ENCODE results near the gene KRT27. TPM values are rescaled to one million over a fixed set of nuclear protein-coding genes. Genes with fewer than 3 reads are reported as not detected.

KRT27 gene
- total RNA-seq, 1 experiment from 2014 or later, result not detected

DNA sequence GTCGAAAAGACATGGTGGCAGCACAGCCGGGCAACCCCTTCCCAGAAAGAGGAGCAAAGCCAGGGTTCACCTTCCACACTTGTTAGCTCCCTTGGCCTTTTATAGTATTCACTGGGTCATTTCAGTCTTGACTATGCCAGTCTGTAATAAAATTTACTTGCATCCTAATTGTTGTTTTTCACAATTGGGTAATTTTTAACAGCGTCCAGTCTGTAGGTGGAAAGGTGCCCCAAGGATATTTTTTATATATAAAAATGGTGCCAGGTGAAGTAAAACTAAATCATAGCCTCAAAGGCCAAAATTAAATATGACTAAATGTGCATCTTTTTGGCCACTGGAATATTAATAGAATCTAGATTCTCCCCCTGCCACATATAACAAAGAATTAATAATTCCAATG is 10.2 kb downstream of the KRT27 start, which contains the start of gene KRT26:
Gene KRT26 (minus strand): TSS at position 101 of the 400 bp plus-strand sequence. CDS start 88 bp downstream, at position 13.
- no peaks in the 10 kb centered on the region for H3K9me3 ChIP-seq (ENCODE audit: low read length)
- TF ChIP-seq EZH2phosphoT487 (IDR thresholded peaks at IDR 0.05; ENCODE audit: borderline replicate concordance, low read length) (no peak), EZH2 (IDR thresholded peaks at IDR 0.05; ENCODE audit: low read length, unreplicated experiment) (no peak)
- TF ChIP-seq, protein P1, sequence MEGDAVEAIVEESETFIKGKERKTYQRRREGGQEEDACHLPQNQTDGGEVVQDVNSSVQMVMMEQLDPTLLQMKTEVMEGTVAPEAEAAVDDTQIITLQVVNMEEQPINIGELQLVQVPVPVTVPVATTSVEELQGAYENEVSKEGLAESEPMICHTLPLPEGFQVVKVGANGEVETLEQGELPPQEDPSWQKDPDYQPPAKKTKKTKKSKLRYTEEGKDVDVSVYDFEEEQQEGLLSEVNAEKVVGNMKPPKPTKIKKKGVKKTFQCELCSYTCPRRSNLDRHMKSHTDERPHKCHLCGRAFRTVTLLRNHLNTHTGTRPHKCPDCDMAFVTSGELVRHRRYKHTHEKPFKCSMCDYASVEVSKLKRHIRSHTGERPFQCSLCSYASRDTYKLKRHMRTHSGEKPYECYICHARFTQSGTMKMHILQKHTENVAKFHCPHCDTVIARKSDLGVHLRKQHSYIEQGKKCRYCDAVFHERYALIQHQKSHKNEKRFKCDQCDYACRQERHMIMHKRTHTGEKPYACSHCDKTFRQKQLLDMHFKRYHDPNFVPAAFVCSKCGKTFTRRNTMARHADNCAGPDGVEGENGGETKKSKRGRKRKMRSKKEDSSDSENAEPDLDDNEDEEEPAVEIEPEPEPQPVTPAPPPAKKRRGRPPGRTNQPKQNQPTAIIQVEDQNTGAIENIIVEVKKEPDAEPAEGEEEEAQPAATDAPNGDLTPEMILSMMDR (conservative IDR thresholded peaks at IDR 0.05; ENCODE audit: low read depth, low read length), result no peak
- DNase-seq, result no peak
- H3K4me3 ChIP-seq (ENCODE audit: low read length), result no peak within 1 kb of the TSS
- H3K36me3 ChIP-seq (ENCODE audit: low read depth, low read length), result no peaks in the 10 kb centered on the region
- no peaks in the 10 kb centered on the region for H3K9me2 ChIP-seq (replicated peaks; ENCODE audit: low read length)
- H3K9ac ChIP-seq (ENCODE audit: low read length), result no peak within 1 kb of the TSS
- H3K4me1 ChIP-seq (ENCODE audit: insufficient read depth, low read length), result no peaks in the 10 kb centered on the region
- no peak within 1 kb of the TSS for H3K4me2 ChIP-seq (ENCODE audit: low read length)
- ChIA-PET CTCF (no interaction called here), POLR2A (ENCODE audit: unreplicated experiment) (no interaction called here)
- no peaks in the 10 kb centered on the region for H3K79me2 ChIP-seq (ENCODE audit: low read length)
- intact Hi-C loops (cut with micrococcal nuclease), result no loop called here
- no peak for ATAC-seq
- BruUV-seq (replicated peaks), result no TSS peak
- no peaks in the 10 kb centered on the region for H3F3A ChIP-seq (ENCODE audit: low read length, unreplicated experiment)
- no peak within 1 kb of the TSS for H2AFZ ChIP-seq (ENCODE audit: low read length)
- no peak within 1 kb of the TSS for H3K27ac ChIP-seq (ENCODE audit: low read length)
- H3K27me3 ChIP-seq (ENCODE audit: low read length), result peaks cover 9% of the 10 kb centered on the region
- no peaks in the 10 kb centered on the region for H4K20me1 ChIP-seq (ENCODE audit: low read length)

DNA sequence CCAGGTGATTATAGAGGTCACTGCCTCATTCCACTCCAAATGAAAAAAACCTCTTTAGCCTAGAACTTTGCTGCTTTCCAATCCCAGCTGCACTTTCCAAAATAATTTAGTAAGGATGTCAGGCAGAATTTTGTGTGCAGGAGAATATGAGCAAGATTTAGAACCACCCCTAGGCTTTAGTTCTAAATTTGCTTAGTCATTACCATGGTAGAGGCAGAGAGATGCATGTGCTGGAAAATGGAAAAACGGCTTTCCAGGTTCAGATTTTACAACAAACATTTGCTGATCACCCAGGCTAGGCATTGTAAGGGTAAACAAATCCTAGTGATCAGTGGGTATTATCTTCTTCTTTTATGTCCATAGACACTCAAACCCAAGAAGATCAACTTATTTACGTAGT is 16.7 kb downstream of the KRT27 start:
- ChIA-PET POLR2A (ENCODE audit: unreplicated experiment) (no interaction called here), CTCF (no interaction called here)
- no peaks in the 10 kb centered on the region for H3K9me2 ChIP-seq (replicated peaks; ENCODE audit: low read length)
- no peak for TF ChIP-seq EZH2 (IDR thresholded peaks at IDR 0.05; ENCODE audit: low read length, unreplicated experiment)
- no peak overlapping the region for H3K9ac ChIP-seq (ENCODE audit: low read length)
- no peaks in the 10 kb centered on the region for H3K79me2 ChIP-seq (ENCODE audit: low read length)
- H3F3A ChIP-seq (ENCODE audit: low read length, unreplicated experiment), result no peaks in the 10 kb centered on the region
- BruUV-seq (replicated peaks), result no TSS peak
- no peaks in the 10 kb centered on the region for H4K20me1 ChIP-seq (ENCODE audit: low read length)
- no peak overlapping the region for H3K4me2 ChIP-seq (ENCODE audit: low read length)
- H2AFZ ChIP-seq (ENCODE audit: low read length), result no peak overlapping the region
- intact Hi-C loops (cut with micrococcal nuclease), result no loop called here
- no peaks in the 10 kb centered on the region for H3K4me1 ChIP-seq (ENCODE audit: insufficient read depth, low read length)
- no peak overlapping the region for H3K4me3 ChIP-seq (ENCODE audit: low read length)
- H3K27ac ChIP-seq (ENCODE audit: low read length), result no peak overlapping the region
- ATAC-seq (no peak), DNase-seq (no peak)
- H3K9me3 ChIP-seq (ENCODE audit: low read length), result peaks cover 9% of the 10 kb centered on the region; the same call in 1 of the 2 replicates
- no peaks in the 10 kb centered on the region for H3K27me3 ChIP-seq (ENCODE audit: low read length)
- no peaks in the 10 kb centered on the region for H3K36me3 ChIP-seq (ENCODE audit: low read depth, low read length)

DNA sequence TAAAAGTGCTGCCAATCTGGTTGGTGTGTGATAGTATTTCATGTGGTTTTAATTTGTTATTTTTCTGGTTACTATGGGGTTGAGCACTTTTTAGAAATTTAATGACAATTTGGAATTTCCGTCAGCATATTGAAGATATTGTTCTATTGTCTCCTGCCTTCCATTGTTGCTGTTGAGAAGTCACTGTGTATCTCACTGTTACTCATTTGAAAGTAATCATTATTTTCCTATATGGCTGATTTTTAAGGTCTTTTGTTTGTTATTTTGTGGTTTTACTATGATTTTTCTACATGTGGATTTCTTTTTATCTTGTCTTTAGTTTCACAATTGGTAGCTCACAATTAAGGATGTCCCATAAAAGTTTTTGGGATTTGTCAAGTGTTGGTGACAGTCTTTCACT is 18.6 kb downstream of the KRT27 start:
- DNase-seq, result no peak

More for the DNA sequence above, 18.6 kb downstream of the KRT27 start:
- TF ChIP-seq, protein P1 (conservative IDR thresholded peaks at IDR 0.05; ENCODE audit: low read depth, low read length), result no peak
- TF ChIP-seq EZH2phosphoT487 (IDR thresholded peaks at IDR 0.05; ENCODE audit: borderline replicate concordance, low read length) (no peak), EZH2 (IDR thresholded peaks at IDR 0.05; ENCODE audit: low read length, unreplicated experiment) (no peak)
- Histone ChIP-seq H2AFZ (ENCODE audit: low read length) (no peak overlapping the region), H4K20me1 (ENCODE audit: low read length) (no peaks in the 10 kb centered on the region), H3K9ac (ENCODE audit: low read length) (no peak overlapping the region), H3K9me3 (ENCODE audit: low read length) (peaks cover 9% of the 10 kb centered on the region; the same call in 1 of the 2 replicates), H3K4me1 (ENCODE audit: insufficient read depth, low read length) (no peaks in the 10 kb centered on the region), H3K4me2 (ENCODE audit: low read length) (no peak overlapping the region), H3K36me3 (ENCODE audit: low read depth, low read length) (no peaks in the 10 kb centered on the region), H3K79me2 (ENCODE audit: low read length) (no peaks in the 10 kb centered on the region), H3K9me2 (replicated peaks; ENCODE audit: low read length) (no peaks in the 10 kb centered on the region), H3F3A (ENCODE audit: low read length, unreplicated experiment) (no peaks in the 10 kb centered on the region), H3K27ac (ENCODE audit: low read length) (no peak overlapping the region), H3K27me3 (ENCODE audit: low read length) (no peaks in the 10 kb centered on the region), H3K4me3 (ENCODE audit: low read length) (no peak overlapping the region)
- CTCF ChIA-PET, result interaction anchor here (0.6 kb wide), 1 partner anchor 899 kb away, joined by 3 read pairs; no protein-coding TSS in a partner anchor
- intact Hi-C loops (cut with micrococcal nuclease), result no loop called here
- ATAC-seq, result no peak
- POLR2A ChIA-PET (ENCODE audit: unreplicated experiment), result no interaction called here
- no TSS peak for BruUV-seq (replicated peaks)

Measured in PC-3 (cell line).